HG02884 (cell line): ENCODE measurements around the gene CRNN.

Source experiments
- ATAC-seq: cut with Tn5 transposase; IDR thresholded peaks from one replicate; pipeline ENCODE4 v1.9.1; 2021; ENCODE audit warnings: mild to moderate bottlenecking, moderate library complexity; ENCODE audit not compliant: unreplicated experiment

Gene CRNN

DNA sequence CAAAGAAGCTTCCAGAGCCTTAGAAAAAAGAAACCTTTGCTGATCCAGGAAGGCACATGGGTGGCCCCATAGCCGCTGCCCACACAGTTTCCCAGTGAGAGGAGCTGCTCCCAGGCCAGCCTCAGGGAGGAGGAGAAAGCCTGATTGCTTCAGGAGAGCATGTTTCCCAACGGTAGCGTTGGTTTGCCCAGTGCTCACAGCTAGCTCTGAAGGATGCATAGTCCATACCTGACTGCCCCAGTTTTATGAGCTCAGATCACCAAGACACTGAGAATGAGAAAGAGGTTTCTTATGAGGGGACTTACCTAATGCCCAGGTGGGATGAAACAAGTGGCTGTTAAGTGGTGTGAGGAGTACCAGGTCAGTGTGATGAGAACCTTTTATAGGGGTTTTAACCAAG, at the start of gene CRNN:
Gene CRNN, minus strand, starts transcription at position 355 of the 400 bp plus-strand sequence. CDS start 2,030 bp downstream, outside the sequence.
- ATAC-seq = no peak

DNA sequence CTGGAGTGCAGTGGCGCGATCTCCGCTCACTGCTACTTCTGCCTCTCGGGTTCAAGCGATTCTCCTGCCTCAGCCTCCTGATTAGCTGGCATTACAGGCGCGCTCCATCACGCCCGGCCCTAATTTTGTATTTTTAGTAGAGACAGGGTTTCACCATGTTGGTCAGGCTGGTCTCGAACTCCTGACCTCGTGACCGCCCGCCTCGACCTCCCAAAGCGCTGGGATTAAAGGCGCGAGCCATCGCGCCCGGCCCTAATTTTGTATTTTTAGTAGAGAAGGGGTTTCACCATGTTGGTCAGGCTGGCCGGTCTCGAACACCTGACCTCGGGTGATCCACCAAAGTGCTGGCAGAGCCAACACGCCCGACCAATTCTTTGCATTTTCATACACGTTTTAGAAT, 48.6 kb upstream of the CRNN start:
- no peak for ATAC-seq

GRCh38 chr1:152461544-152461943, 47.5 kb upstream of the CRNN start:
- no peak for ATAC-seq

DNA sequence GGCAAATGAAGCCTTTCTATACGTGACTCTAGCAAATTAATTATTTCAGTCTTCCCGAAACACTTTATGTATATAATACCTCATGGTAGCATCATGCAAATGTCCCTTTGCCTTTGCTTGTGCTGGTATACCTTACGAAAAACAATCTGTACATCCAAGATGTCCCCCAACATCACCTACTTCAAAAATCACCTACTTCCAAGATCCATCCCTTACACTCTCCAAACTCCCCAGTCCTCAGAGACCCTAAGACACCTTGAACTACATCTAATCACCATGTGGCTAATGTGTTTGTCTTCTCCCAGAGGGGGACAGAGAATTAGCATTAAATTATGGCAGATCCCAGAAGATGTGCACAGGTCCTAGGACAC, 46.5 kb upstream of the CRNN start:
- no peak for ATAC-seq

DNA sequence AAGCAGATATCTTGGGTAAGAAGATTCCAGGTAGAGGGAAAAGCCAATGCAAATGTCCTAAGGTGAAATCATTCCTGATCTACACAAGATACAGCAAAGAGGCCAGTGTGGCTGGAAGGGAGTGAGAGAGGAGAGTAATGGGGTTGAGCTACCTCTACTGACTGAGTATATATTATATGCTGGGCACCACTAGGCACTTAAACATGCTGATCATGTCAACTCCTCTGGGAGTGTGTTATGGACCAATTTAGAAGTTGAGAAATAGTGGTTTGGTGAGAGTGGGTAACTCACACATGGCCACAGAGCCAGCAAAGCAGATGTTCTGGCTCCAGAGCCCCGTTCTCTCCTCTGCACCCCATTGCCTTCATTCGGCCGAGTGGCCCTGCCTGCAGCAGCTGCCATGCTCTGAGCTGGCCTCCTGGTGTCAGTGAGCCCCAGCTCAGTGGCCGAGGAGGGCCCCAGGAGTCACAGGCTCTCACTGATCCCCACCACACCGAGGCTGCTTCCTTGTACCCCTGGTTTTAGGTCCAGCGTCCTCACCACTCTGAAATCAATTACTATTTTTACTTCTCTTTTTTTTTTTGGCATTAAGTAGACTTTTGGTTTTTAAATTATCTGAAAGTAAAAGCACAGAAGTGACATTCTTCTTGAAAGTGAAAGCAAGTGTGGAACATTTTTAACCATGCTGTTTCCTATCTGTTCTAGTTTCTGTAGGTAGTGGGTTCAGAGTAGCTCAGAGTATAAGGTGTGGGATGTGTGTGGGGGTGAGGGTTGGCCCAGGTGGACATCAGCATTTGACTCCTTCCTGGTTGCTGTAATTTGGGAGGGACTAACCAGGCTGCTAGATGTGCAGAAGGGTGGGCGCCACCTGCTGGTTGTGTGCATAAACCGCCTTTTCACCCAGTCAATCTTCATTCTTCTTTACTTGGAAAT, 45.8 kb upstream of the CRNN start:
- ATAC-seq = peak; percentile 87

DNA sequence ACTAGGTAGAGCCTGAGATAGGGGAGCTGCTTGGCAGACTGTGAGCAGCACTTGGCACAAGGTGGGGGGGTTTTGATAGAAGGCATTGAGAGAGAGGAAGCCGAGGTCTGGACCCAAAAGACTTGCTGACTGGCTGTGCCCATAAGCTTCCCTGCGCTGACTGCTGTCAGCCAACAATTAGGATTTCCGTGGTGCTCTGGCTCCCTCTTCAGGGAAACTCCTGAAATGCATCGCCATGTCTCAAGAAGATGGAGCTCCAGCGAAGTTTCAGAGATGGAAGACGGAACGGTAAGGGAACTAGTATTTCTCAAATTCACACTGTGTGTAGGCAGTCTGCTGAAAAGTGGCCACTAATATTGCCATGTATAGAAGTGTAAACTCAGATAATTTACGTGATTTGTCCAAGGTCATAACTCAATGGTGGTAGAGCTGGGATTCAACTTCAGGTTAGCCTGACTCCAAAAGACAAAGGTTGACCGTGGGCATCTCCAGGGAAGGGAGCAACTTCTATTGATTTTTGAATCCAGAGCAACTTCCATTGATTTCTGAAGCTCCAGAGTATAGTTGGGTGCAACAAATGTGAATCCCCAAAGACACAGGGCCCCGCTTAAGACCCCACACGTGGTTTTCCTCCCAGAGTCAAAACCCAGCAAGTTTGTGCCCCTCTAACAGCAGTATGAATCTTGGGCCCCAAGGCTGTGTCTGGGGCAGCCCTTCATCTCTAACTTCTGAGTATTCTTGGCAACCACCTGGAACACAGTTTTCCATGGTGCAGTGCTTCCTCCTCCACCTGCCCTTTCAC, 44.5 kb upstream of the CRNN start:
- peak; percentile 36 for ATAC-seq

DNA sequence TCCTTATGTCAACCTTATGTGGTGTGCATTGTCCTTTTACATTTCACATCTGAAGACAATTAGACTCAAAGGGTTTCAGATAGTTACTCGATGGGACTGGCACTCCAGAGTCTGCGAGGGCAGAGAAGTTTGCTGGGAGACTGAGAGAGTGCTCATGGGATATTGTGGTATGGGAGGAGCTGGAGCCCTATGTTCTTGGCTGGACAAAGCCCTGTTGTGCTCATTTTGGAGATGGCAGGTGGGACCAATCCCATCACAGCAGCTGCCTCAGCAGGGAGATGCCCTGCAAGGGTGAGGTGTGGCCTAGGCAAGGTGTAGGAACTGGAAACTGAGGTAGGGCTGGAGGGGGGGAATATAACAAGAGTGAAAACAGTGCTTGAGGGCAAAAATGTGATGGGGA, 43.5 kb upstream of the CRNN start:
- ATAC-seq = no peak

GRCh38 chr1:152457071-152457470, 43.0 kb upstream of the CRNN start:
- no peak for ATAC-seq

DNA sequence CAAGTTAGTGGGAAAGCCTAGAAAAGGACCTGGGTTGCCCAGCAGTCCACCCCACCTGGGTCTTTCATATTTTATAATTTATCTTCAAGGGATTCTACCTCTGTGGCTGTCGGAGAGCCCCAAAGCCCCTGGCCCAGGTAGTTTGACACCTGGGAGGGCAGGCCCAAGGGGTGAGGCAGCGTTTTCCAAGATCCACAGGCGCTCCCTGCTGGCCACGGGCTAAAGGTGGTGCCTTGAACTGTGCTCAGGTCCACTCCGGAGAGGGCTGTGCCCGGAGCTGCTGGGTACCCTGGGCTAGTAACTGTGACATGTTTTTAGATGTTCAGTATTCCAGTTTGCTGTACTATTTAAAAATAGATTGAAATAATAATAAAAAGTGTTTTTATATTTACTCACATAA, 37.2 kb upstream of the CRNN start:
- ATAC-seq = no peak

DNA sequence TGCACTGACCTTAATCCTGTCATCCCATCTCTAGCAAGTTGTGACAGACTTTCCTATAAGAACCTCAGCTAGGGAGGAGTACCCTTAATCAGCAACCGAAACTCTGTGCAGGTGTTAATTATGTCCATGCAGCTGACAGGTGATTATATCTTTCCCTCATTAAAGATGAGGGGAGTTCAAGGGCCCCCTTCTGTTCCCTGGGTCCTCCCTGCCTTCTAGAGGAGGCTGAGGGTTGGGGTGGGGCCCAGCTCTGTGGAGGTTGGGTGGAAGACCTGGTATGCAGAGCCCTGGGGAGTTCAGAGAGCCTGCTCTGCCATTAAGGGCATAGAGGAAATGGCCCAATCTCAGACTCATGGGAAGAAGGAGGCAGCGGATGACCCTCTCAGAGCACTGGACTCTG, 35.6 kb upstream of the CRNN start:
- no peak for ATAC-seq

GRCh38 chr1:152448496-152448895, 34.4 kb upstream of the CRNN start:
- no peak for ATAC-seq

GRCh38 chr1:152448095-152448494, 34.0 kb upstream of the CRNN start:
- no peak for ATAC-seq

- no peak for ATAC-seq
Measured at GRCh38 chr1:152447484-152447883, 33.4 kb upstream of the CRNN start.

DNA sequence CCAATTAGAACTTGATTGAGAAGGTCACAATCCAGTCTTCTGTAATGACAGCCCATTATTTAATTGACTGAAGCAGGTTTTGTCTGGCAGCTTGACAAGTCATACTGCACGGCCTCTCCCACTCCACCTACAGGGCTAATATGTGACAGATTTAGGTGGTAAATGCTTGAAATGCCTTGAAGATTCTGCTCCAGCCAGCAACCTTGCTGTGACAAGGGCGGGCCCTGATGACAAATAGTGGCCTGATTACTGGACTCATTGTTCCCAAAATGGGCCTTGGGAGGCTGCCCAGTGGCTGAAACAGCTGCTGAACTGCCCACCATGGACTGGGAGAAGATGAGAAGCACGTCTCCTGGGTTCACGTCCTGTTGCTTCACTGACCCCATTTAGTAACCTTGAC, 30.0 kb upstream of the CRNN start:
- no peak for ATAC-seq

DNA sequence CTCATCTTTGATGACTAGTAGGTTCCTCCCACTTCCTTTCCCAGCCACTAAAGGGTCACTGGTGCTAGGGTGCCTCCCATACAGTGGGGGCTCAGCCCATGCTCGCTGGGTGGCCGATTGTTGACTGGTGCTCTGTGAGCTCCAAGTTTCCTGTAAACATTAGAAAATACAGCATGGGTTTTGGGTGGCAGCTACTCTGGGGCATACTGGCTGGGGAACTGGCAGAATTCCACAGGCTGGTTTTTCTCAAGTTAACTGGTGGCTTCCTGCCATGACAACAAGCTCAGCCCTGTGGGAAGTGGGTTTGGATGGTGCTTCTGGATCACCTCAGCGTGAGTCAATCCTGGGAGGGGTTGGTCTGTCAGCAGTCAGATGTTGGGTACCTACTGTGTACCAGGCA, 28.7 kb upstream of the CRNN start:
- no peak for ATAC-seq

- ATAC-seq = no peak
Measured at GRCh38 chr1:152442301-152442700, 28.2 kb upstream of the CRNN start.

GRCh38 chr1:152441756-152442155, 27.7 kb upstream of the CRNN start:
- ATAC-seq = no peak

GRCh38 chr1:152440635-152441471, 26.8 kb upstream of the CRNN start:
- peak; percentile 95 for ATAC-seq

GRCh38 chr1:152436593-152437496, 22.8 kb upstream of the CRNN start:
- ATAC-seq = no peak

DNA sequence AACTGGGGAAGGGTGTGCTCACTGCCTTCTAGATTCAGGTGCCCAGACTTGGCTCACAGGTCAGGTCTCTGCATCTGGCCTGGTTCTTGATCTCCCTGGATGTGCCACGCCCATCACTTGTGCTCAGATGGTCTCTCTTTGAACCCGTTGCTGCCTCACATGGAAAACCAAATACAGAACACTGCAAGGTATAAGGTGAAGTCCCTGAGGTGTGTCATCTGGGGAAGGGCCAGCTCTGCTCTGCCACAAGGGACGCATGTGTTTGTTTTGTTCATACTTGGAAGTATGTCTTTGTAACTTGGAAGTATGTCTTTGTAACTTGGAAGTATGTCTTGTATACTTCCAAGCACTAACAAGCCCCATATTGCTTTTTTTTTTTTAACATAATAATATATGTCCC, 13.4 kb upstream of the CRNN start:
- ATAC-seq = no peak
